HG03439 (cell line): ENCODE results near the gene SF3A2.

ENCODE experiments used
- ATAC-seq: cut with Tn5 transposase; IDR thresholded peaks from one replicate; pipeline ENCODE4 v1.9.1; 2021; ENCODE audit warnings: mild to moderate bottlenecking, moderate library complexity; ENCODE audit not compliant: unreplicated experiment

Gene SF3A2

GRCh38 chr19:2288818-2289713 is 52.4 kb downstream of the SF3A2 start:
- ATAC-seq: no peak

DNA sequence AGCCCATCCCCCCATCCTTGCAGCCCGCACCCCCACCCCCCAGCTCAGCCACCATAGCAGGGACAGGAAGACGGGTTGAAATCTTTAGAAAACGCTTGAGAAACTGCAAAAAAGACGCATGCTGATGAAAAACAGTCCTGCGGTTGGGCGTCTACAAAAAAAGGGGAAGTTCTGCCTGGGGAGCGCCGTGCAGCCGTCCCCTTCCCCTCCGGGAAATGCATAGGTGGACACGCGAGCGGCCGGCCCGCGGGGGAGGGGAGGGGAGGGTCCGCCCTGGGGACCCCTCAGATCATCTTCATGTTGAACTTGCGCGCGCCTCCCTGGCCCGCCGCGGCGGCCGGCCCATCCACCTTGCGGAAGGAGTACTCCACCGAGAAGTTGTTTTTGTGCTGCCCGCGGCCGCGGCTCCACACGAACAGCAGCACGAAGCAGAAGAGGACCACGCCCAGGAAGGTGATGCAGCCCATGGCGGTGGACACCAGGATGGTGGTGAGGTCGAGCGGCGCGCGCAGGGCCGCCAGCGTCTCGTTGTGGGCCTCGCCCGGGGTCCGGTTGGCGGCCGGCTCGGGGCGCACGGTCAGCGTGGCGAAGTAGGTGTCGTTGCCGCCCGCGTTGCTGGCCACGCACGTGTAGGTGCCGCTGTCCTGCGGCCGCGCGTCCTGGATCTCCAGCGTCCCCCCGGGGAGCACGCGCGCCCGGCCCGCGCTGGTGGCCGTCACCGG is 53.3 kb downstream of the SF3A2 start:
- ATAC-seq: peak; percentile 35

DNA sequence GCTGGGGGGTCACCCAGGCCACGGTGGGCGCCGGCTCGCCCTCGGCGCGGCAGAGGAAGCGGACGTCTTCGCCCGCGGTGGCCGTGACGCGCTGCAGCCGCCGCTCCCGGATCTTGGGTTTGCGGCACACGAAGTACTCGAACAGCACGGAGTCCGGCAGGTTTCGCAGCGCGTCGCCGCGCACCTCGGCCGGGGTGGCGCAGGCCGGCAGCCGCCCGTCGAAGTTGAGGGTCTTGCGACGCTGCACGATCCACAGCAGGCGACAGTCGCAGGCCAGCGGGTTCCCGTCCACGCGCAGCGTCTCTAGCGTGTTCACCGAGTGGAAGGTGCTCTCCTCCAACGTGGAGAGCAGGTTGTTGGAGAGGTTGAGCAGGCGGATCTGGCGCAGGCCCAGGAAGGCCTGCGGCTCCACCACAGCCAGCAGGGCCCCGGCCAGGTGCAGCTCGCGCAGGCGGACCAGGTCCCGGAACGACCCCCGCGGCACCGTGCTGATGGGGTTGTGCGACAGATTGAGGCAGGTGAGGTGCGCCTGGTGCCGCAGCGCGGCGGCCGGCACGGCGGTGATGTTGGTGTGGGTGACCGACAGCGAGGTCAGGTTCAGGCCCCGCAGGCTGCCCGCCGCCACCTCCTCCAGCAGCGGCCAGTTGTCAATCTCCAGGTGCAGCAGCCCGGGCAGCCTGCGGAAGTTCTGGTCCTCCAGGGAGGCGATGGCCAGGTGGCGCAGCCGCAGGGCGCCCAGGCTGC is 54.0 kb downstream of the SF3A2 start:
- ATAC-seq: peak; percentile 17

DNA sequence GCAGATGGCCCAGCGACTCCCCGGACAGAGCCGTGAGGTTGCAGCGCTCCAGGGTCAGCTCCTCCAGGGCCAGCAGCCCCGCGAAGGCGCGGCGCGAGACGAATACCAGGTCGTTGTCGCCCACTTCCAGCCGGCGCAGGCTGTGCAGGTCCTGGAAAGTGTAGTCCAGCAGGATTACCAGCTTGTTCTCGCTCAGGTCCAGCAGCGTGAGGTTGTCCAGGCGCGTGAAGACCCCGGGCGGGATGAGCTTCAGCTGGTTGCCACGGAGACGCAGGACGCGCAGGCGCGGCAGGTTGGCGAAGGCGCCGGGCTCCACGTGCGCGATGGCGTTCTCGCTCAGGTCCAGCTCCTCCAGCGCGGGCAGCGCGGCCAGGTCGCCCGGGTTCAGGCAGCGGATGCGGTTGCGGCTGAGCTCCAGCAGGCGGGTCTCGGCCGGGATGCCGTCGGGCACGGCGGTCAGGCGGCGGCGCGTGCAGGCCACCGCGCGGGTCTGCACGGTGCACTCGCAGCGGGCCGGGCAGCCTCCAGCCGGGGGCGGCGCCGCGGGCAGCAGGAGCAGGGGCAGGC is 54.6 kb downstream of the SF3A2 start:
- no peak for ATAC-seq

DNA sequence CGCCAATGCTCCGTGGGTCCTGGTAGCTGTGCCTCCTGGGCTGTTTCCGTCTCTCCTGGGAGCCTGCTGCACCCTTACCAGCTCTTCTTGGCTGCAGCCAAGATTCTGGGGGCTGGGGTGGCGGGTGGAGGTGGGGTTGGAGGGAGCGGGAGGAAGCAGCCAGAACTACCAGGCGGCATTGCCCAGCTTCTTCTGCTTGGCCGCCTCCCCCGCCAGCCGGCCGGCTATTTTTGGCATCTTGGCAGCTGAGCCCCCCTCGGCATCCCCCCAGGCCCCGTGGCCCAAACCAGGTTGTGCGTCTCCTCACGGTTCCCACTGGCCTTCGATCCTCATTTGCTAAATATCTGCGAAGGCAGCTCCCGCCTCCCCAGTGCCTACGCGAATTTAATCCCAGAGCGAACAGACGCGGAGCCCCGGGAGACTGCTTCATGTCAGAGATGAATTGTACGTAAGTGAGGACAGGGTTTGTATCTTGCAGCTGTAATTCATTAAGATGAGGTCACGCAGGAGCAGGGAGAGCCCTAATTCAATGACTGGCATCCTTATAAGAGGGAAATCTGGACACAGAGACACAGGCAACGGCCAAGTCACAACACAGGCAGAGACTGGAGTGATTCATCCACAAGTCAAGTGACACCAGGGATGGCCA is 58.2 kb downstream of the SF3A2 start:
- ATAC-seq: no peak

- ATAC-seq: no peak
Observed at GRCh38 chr19:2296141-2296540, 59.5 kb downstream of the SF3A2 start.
